H9 (cell line): ENCODE data around the gene KIF26A. TPM values are rescaled to one million over a fixed set of nuclear protein-coding genes. Genes with fewer than 3 reads are reported as not detected.

Experiments used
- DNase-seq: peaks from one replicate; pipeline ENCODE4 v3.0.0-alpha.2; 2017
- H2AFZ ChIP-seq: one replicate; pipeline ENCODE4 v1.6.1; 2013; ENCODE audit warnings: mild to moderate bottlenecking, low read length, control low read depth, moderate library complexity
- H2AK5ac ChIP-seq: 2 replicates; pipeline ENCODE4 v1.6.1; 2013; ENCODE audit warnings: low read length, control low read depth, mixed read lengths; ENCODE audit not compliant: insufficient read length
- H2BK120ac ChIP-seq: one replicate; pipeline ENCODE4 v1.6.1; 2013; ENCODE audit warnings: low read depth, mild to moderate bottlenecking, low read length, control low read depth, inconsistent platforms; ENCODE audit not compliant: poor library complexity, severe bottlenecking
- H2BK12ac ChIP-seq: 2 replicates; pipeline ENCODE4 v1.6.1; 2013; ENCODE audit warnings: low read length, control low read depth, mixed read lengths, low read depth; ENCODE audit not compliant: insufficient read length
- H2BK15ac ChIP-seq: 2 replicates; pipeline ENCODE4 v1.6.1; 2013; ENCODE audit warnings: low read depth, low read length, control low read depth
- H2BK20ac ChIP-seq: one replicate; pipeline ENCODE4 v1.6.1; 2013; ENCODE audit warnings: low read depth, mild to moderate bottlenecking, low read length, control low read depth, inconsistent platforms; ENCODE audit not compliant: poor library complexity, severe bottlenecking
- H2BK5ac ChIP-seq: 2 replicates; pipeline ENCODE4 v1.6.1; 2013; ENCODE audit warnings: low read length, control low read depth, mixed read lengths; ENCODE audit not compliant: insufficient read length
- H3K14ac ChIP-seq: 2 replicates; pipeline ENCODE4 v1.6.1; 2013; ENCODE audit warnings: low read length, control low read depth; ENCODE audit not compliant: insufficient read depth
- H3K18ac ChIP-seq: 2 replicates; pipeline ENCODE4 v1.6.1; 2013; ENCODE audit warnings: low read depth, mild to moderate bottlenecking, mixed read lengths, low read length, control low read depth; ENCODE audit not compliant: insufficient read length
- H3K23ac ChIP-seq: 2 replicates; pipeline ENCODE4 v1.6.1; 2013; ENCODE audit warnings: low read length, control low read depth, mixed read lengths, low read depth; ENCODE audit not compliant: insufficient read length
- H3K23me2 ChIP-seq: 2 replicates; pipeline ENCODE4 v1.6.1; 2013; ENCODE audit warnings: low read depth, mild to moderate bottlenecking, mixed read lengths, low read length, control low read depth; ENCODE audit not compliant: insufficient read length, poor library complexity, severe bottlenecking
- H3K27ac ChIP-seq: 2 replicates; pipeline ENCODE4 v1.5.1; 2013; ENCODE audit warnings: low read length, control low read depth, mixed read lengths, low read depth; ENCODE audit not compliant: insufficient read length
- H3K27me3 ChIP-seq: 2 replicates; pipeline ENCODE4 v1.6.1; 2013; ENCODE audit warnings: low read length, control low read depth, inconsistent platforms; ENCODE audit not compliant: insufficient read depth
- H3K4ac ChIP-seq: 2 replicates; pipeline ENCODE4 v1.6.1; 2013; ENCODE audit warnings: low read depth, mild to moderate bottlenecking, control low read depth, inconsistent platforms, low read length, moderate library complexity
- H3K4me1 ChIP-seq: 2 replicates; pipeline ENCODE4 v1.6.1; 2013; ENCODE audit warnings: low read length, control low read depth, inconsistent platforms; ENCODE audit not compliant: insufficient read depth
- H3K4me2 ChIP-seq: 2 replicates; pipeline ENCODE4 v1.6.1; 2013; ENCODE audit warnings: low read length, control low read depth, mixed read lengths; ENCODE audit not compliant: insufficient read length, insufficient read depth
- H3K56ac ChIP-seq: 2 replicates; pipeline ENCODE4 v1.6.1; 2013; ENCODE audit warnings: low read depth, mild to moderate bottlenecking, mixed read lengths, low read length, control low read depth; ENCODE audit not compliant: insufficient read length
- H3K79me1 ChIP-seq: 2 replicates; pipeline ENCODE4 v1.6.1; 2013; ENCODE audit warnings: low read depth, mild to moderate bottlenecking, moderate library complexity, low read length, control low read depth, inconsistent platforms; ENCODE audit not compliant: insufficient read depth, poor library complexity, severe bottlenecking
- H3K79me2 ChIP-seq: 2 replicates; pipeline ENCODE4 v1.6.1; 2013; ENCODE audit warnings: low read length, control low read depth, inconsistent platforms; ENCODE audit not compliant: insufficient read depth
- H3K9ac ChIP-seq: 2 replicates; pipeline ENCODE4 v1.6.1; 2013; ENCODE audit warnings: low read length, control low read depth, mixed read lengths; ENCODE audit not compliant: insufficient read length; ENCODE audit errors: extremely low read depth
- H3K9me3 ChIP-seq: one replicate; pipeline ENCODE4 v1.6.1; 2013; ENCODE audit warnings: low read depth, low read length, inconsistent platforms; ENCODE audit not compliant: control insufficient read depth
- H3T11ph ChIP-seq: one replicate; pipeline ENCODE4 v1.6.1; 2013; ENCODE audit warnings: mild to moderate bottlenecking, low read length, control low read depth, inconsistent platforms
- H4K20me1 ChIP-seq: one replicate; pipeline ENCODE4 v1.6.1; 2013; ENCODE audit not compliant: control insufficient read depth, insufficient read length, insufficient read depth
- H4K5ac ChIP-seq: 2 replicates; pipeline ENCODE4 v1.6.1; 2013; ENCODE audit warnings: low read depth, mild to moderate bottlenecking, mixed read lengths, low read length, control low read depth; ENCODE audit not compliant: insufficient read length
- H4K8ac ChIP-seq: replicated peaks from 2 replicates; pipeline ENCODE4 v1.6.1; 2013; ENCODE audit warnings: low read length, control low read depth, mixed read lengths, low read depth; ENCODE audit not compliant: insufficient read length
- H4K91ac ChIP-seq: 2 replicates; pipeline ENCODE4 v1.6.1; 2013; ENCODE audit warnings: low read depth, mild to moderate bottlenecking, moderate library complexity, mixed read lengths, low read length, control low read depth; ENCODE audit not compliant: insufficient read length
- H3K27ac Mint-ChIP-seq, 3 experiments: 2 replicates in 2 of 3; 3 replicates in 1 of 3; pipeline ENCODE4 v1.8.0; 2020 to 2021; ENCODE audit warnings: mixed read lengths in 3 of 3, mild to moderate bottlenecking in 1 of 3, moderate library complexity in 1 of 3
- H3K27me3 Mint-ChIP-seq: 2 replicates; pipeline ENCODE4 v1.8.0; 2021; ENCODE audit warnings: low read depth, mild to moderate bottlenecking, moderate library complexity, mixed read lengths
- H3K36me3 Mint-ChIP-seq, 3 experiments: 2 replicates in 2 of 3; 3 replicates in 1 of 3; pipeline ENCODE4 v1.8.0; 2020 to 2021; ENCODE audit warnings: low read depth in 3 of 3, mixed read lengths in 3 of 3; ENCODE audit not compliant: insufficient read depth in 1 of 3
- H3K4me1 Mint-ChIP-seq, 2 experiments: 2 replicates each; pipeline ENCODE4 v1.8.0; 2020; ENCODE audit warnings: mixed read lengths in 2 of 2
- H3K4me3 Mint-ChIP-seq, 2 experiments: 2 replicates in 1 of 2; 3 replicates in 1 of 2; pipeline ENCODE4 v1.8.0; 2020 to 2021; ENCODE audit warnings: mild to moderate bottlenecking in 2 of 2, mixed read lengths in 2 of 2, moderate library complexity in 1 of 2
- H3K9me3 Mint-ChIP-seq, 2 experiments: 2 replicates in 1 of 2; 3 replicates in 1 of 2; pipeline ENCODE4 v1.8.0; 2020; ENCODE audit warnings: mild to moderate bottlenecking in 2 of 2, mixed read lengths in 2 of 2, moderate library complexity in 1 of 2
- WGBS: extraction: QIAGEN DNeasy Blood & Tissue Kit; methylation state at CpG from one replicate; pipeline ENCODE4 v1.1.7; 2013; ENCODE audit warnings: missing lambda C conversion rate, low lambda C conversion rate, mixed read lengths; ENCODE audit not compliant: insufficient read length; ENCODE audit errors: extremely low coverage; 5-methylcytosine and 5-hydroxymethylcytosine counted together
- total RNA-seq: library from RNA; stranded (reverse); gene quantifications from 2 replicates; pipeline ENCODE4 v1.2.1, GENCODE V29; 2021
- TF ChIP-seq, protein P1 (sequence below): fragments of 200-600 bp; sonication (generic); conservative IDR thresholded peaks from 3 replicates; pipeline ENCODE4 v1.8.0; 2021; ENCODE audit warnings: antibody characterized with exemption, mild to moderate bottlenecking

KIF26A gene
- total RNA-seq, 1 experiment from 2014 or later = 44.2 TPM

DNA sequence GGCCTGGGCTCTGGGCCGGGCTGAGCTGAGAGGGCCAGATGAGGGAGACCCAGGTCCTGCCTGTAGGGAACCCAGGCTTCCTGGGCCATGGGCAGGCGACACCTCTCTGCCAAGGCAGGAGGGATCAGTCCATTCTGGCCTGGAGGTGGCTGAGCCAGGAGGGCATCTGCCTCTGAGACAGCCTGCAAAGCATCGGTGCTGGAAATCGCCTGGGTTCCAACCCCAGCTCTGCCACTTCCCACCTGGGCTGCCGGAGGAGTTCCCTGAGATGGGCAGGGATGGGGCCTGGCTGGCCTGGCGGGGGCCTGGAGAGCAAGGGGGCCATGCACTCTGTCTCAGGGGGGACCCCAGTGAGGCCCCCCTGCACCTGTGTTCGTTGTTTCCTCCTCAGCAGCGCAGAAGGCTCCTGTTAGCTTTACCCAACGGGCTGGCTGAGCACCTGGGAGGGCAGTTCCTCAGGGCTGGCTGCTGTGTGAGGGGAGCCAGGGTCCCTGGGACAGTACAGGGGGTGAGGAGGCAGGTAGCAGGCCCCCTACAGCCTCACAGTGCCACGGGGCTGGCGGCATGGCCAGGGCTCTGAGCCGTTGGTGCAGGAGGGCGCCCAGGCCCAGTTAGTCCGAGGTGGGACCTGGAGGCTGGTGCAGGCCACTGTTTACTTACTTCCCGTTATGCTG is 50.5 kb downstream of the KIF26A start:
- Histone ChIP-seq H2BK5ac (no peak overlapping the region), H2BK120ac (no peak overlapping the region), H3K4me1 (no peaks in the 10 kb centered on the region), H3K9ac (no peak overlapping the region), H4K20me1 (no peaks in the 10 kb centered on the region), H3T11ph (no peak overlapping the region), H2BK12ac (no peak overlapping the region), H3K4me2 (no peak overlapping the region), H2AFZ (no peak overlapping the region), H2AK5ac (no peak overlapping the region), H3K14ac (no peak overlapping the region; the same call in 1 of the 2 replicates), H3K18ac (no peak overlapping the region), H3K27me3 (no peaks in the 10 kb centered on the region), H3K56ac (no peak overlapping the region), H2BK20ac (no peak overlapping the region), H3K9me3 (no peaks in the 10 kb centered on the region), H2BK15ac (no peak overlapping the region), H3K79me2 (no peaks in the 10 kb centered on the region), H3K4ac (no peak overlapping the region), H3K79me1 (no peaks in the 10 kb centered on the region), H4K8ac (no peak overlapping the region), H4K91ac (no peak overlapping the region), H3K23me2 (no peaks in the 10 kb centered on the region), H3K23ac (no peak overlapping the region), H3K27ac (no peak overlapping the region), H4K5ac (no peak overlapping the region)
- no peaks in the 10 kb centered on the region for H3K9me3 Mint-ChIP-seq
- H3K27me3 Mint-ChIP-seq = no peaks in the 10 kb centered on the region; the same call in 1 of the 2 replicates
- peaks cover 0 to 5% of the 10 kb centered on the region in 2 experiments; a peak in 2 of 4 replicates for H3K4me1 Mint-ChIP-seq
- TF ChIP-seq, protein P1, sequence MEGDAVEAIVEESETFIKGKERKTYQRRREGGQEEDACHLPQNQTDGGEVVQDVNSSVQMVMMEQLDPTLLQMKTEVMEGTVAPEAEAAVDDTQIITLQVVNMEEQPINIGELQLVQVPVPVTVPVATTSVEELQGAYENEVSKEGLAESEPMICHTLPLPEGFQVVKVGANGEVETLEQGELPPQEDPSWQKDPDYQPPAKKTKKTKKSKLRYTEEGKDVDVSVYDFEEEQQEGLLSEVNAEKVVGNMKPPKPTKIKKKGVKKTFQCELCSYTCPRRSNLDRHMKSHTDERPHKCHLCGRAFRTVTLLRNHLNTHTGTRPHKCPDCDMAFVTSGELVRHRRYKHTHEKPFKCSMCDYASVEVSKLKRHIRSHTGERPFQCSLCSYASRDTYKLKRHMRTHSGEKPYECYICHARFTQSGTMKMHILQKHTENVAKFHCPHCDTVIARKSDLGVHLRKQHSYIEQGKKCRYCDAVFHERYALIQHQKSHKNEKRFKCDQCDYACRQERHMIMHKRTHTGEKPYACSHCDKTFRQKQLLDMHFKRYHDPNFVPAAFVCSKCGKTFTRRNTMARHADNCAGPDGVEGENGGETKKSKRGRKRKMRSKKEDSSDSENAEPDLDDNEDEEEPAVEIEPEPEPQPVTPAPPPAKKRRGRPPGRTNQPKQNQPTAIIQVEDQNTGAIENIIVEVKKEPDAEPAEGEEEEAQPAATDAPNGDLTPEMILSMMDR = no peak
- WGBS = no CpG with 5 or more reads among the region's 15 CpGs
- no peaks in the 10 kb centered on the region; a peak in 1 of 7 replicates for H3K36me3 Mint-ChIP-seq
- H3K4me3 Mint-ChIP-seq = no peak overlapping the region
- no peak for DNase-seq
- H3K27ac Mint-ChIP-seq = no peak overlapping the region
